ENCODE measurements around the gene C1QTNF12.
"Not testable (repeated sequence)": the region's sequence is repeated elsewhere in the genome, so short reads cannot be mapped to it uniquely, and the experiment has no call there.

The C1QTNF12 gene

DNA sequence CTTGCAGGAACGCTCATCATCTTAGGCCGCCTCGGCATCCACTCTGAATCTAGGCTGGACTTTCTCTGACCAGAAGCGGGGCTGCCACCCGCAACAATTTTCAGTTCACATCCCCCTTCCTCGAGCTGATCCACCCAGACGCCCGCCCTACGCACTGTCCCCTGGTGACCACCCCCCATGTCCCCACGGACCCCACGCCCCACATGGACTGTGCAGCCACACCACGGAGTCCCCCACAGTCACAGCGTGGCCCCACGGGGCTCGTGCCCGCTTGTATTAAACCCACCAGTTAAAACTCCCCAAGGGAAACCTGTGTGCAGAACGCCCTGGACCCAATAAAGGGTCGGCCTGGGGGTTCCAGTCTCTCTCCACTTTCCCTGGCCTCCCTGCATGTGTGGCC, 13.0 kb upstream of the C1QTNF12 start:
- DNase-seq (ENCODE audit: low read depth), result no peak

DNA sequence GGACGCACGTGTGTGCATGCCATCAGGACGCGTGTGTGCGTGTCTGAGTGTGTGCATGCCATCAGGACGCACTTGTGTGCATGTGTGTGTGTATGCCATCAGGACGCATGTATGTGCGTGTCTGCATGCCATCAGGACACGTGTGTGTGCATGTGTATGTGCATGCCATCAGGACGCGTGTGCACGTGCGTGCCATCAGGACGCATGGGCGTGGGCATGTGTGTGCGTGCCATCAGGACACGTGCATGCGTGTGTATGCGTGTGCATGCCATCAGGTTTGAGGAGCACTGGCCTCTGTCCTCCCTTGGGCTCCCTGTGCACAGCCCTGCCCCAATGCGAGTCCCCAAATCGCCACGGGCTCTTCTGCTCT, 12.6 kb upstream of the C1QTNF12 start:
- no peak for DNase-seq (ENCODE audit: low read depth)

DNA sequence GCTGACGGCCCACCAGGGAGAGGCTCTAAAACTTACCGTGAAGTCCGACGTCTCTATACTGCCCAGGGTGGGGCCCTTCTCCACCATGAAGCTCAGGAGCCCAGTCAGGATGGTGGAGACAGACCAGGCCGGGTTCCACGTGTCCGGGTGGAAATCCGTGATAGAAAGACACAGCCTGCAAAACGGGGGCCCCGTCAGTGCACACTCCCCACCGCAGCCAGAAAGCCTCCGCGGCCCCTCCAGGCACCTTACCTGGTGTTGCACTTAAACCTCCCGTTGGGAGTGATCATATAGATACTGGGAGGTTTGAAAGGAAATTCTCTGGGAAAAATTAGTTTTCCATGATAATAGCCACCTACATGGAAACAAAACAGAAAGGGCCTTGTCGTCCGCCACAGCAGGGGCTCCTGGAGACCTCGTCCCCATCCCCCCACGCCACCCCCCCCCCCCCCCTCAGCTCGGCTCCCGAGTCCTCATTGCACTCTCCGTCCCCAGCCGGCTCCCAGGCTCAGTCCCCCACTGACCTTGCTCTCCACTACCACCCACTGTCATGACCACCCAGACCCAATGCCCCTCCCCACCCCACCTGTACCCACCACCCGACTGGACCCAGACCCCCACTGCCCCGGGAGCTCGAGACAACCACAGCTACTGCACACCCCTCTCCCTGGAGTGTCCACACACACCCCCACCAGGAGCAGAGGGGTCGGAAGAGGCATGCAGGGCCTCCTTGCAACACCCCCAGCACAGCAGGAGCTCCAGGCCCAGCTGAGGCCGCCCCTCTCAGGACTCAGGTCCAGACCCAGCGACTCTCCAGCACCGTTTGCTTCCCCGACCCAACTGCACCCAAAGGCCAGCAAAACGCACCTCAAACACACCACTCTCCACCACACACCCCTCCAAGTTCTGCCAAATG, 10.7 kb upstream of the C1QTNF12 start:
- DNase-seq (ENCODE audit: low read depth), result no peak

DNA sequence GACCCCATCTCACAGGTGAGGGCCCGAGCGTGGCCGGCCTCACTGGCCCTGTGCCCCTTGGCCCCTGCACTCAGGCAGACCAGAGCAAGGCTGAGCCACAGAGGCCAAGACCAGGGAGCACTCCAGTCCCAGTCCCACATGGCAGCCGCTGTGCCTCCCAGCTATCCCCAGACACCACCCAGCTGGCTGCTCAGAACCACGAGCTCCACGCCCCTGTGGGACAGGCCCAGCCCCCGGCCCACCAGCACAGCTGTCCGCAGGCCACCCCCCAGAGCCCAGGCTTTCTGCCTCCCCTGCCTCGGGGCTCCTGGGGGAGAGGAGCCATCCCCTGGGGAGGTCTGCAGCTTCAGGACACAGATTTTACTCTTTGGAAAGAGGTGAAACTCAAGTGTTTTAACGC, 9.1 kb upstream of the C1QTNF12 start:
- DNase-seq (ENCODE audit: low read depth), result no peak

DNA sequence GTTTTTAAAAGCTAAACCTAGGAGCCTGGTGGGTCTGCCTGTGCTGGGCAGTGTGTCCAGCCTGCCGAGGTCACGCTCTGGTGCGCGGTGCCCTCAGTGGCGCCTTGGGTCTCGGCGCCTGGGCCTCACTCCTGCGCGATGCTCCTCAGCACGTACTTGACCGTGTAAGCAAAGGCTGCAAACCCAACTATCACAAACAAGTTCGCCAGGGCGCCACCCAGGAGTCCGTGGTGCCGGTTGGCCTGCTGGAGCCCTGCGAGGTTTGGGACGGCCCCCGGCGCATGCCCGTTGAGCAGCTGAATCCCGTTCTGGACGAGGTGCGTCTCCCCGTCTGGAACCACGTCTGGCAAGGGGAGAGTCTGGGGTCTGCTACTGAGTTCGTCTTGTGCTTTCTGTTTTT, 8.6 kb upstream of the C1QTNF12 start:
- DNase-seq (ENCODE audit: low read depth), result no peak

DNA sequence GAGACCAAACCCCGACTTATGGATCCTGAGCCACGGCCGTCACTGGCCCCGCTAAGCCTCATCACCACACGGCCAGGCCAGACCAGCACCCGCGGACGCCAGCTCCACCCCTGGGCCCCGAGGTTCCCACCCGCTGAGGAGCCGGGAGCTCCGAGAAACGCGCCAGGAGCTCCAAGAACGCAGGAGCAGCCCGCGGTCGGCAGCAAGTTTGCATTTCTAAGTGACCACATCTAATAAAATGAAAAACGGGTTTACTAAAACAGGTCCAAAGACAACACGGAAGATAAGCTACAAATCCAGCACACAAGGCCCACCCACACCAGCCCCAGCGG, 8.1 kb upstream of the C1QTNF12 start:
- DNase-seq (ENCODE audit: low read depth), result no peak

DNA sequence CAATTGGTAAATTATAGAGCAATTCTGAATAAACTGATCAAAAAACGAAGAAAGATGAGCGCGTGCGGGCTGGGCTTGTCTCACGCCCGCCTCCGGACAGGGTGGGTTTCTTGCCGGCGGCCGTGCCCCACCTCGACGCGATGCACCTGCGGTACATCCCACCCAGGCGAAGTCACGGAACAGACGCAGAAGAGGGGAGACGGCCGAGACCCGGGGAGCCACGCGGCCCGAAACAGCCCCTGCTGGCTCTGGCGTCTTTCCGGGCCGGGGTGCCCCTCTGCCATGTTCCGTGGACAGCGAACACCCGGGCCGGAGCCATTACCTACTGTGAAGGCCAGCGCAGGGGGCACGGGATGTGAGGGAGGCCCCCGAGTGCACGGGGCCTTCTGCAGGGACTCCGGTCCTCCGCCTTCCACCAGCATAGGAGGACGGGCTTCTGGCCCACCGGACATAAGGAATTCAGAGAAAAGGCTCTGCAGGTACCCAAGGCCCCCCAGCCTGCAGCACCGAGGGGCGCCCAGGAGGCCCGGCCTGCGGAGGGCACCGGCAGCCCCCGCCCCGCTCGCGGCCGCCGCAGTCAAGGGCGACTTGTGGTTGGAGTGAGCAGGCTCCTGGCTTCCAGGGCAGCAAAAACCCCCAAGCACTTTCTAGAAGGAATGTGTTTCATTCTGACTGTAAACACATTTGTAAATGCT, 7.6 kb upstream of the C1QTNF12 start:
- no peak for DNase-seq (ENCODE audit: low read depth)

DNA sequence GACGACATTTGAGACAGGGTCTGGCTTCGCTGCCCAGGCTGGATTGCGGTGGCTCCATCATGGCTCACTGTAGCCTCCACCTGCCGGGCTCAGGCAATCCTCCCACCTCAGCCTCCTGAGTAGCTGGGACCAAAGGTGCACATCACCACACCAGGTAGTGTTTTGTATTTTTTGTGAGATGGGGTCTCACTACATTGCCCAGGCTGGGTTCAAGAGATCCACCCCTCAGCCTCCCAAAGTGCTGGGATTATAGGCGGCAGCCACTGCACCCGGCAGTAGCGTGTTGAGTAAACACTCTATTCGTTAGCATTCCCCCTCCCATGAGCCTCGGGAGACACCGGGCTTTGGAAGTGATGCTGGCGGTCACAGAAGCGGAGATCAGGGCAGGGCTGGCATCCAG, 6.8 kb upstream of the C1QTNF12 start:
- no peak for DNase-seq (ENCODE audit: low read depth)

DNA sequence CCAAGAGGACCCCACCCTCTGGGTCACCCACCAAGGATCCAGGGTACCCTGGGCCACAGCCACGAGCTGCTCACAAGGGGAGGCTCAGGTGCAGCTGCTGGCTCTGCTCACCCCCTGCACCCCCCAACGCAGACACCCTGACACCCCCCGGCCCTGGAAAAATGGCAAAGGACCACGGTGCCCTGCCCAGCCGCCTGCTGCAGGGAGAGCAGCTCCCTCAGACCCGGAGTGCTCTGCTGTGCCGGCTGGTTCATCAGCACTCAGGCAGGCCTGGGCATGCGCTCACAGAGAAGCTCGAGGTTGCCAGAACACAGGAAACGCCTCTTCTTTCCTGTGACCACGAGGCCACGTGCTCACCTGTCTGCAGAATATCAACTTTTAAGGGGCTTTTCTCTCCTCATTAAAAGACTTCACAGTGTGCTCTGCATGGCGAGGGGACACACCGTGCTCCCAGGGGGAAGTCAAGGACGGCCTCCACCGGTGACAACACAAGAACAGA, 4.3 kb upstream of the C1QTNF12 start:
- no peak for DNase-seq (ENCODE audit: low read depth)

DNA sequence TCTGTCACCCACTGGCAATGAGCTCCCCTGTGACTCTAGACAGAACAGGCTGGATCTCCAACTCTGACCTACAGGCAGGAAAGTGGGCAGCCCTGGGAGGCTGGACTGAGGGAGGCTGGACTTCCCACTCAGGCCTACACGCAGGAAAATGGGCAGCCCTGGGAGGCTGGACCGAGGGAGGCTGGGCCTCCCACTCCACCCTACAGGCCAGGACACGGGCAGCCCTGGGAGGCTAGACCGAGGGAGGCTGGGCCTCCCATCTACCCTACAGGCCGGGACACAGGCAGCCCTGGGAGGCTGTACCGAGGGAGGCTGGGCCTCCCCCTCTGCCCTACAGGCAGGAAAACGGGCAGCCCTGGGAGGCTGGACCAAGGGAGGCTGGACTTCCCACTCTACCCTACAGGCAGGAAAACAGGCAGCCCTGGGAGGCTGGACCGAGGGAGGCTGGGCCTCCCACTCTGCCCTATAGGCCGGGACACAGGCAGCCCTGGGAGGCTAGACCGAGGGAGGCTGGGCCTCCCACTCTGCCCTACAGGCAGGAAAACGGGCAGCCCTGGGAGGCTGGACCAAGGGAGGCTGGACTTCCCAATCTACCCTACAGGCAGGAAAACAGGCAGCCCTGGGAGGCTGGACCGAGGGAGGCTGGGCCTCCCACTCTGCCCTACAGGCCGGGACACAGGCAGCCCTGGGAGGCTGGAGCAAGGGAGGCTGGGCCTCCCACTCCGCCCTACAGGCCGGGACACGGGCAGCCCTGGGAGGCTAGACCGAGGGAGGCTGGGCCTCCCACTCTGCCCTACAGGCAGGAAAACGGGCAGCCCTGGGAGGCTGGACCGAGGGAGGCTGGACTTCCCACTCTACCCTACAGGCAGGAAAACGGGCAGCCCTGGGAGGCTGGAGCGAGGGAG, 1.7 kb upstream of the C1QTNF12 start:
- not testable (repeated sequence) for DNase-seq (ENCODE audit: low read depth)

DNA sequence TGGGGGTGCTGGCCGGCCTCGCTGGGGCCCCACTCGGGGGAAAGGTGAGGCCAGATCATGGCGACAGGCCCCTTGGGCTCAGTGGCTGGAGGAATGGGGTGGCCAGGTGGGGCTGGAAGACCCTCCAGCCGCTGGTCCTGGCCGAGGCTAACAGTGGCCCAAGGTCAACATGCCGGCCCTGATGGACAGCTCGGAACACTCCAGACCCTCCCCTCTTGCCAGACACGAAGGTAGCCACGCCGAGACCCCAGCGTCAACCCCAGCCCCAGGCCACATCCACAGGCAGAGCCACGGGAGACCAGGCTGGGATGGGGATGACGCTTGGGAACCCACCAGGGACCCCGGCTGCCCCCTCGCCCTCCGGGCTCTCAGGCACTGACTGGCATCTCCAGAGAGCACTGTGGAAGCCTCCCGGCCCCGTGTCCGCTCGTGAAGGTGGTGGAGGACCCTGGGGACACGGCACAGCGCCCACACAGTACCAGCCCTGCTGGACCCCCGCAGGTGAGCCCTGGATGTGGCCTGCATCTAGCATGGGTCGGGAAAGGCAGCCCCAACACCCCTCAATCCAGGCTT, 905 bp upstream of the C1QTNF12 start:
- DNase-seq (ENCODE audit: low read depth), result no peak

DNA sequence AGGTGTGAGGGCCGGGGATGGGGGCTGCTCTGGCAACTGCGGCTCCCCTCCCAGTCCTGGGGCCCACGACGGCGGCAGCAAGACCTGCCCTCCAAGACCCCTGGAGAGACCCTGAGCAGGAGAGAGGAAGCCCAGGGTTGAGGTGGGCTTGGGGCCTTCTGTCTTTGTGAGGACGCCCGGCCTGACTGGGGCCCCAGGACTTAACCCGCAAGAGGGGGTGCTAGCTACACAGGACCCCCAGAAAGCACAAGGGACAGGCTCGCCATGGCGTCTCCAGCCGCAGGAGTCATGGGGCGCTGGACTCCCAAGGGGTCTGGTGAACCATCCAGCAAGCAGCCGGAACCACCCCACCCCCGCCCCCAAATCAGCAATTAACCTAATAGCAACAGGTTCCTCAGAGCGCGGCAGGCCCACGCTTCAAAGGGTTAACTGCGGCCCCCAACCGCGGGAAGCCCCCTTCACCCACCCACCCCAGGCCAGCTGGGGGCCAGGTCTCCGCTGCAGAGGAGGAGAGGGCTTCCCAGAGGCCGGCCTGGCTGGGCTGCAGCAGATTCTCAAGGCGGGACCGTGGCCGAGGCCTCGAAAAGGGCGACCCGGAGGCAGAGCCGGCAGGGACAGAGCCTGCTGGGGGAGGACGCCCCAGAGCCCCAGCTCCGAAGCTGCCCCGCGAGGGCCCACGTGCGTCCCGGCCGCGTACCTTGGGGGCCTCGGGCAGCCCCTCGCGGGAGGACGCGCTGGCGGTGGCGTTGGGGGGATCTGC, 525 bp downstream of the C1QTNF12 start:
- DNase-seq (ENCODE audit: low read depth), result no peak

DNA sequence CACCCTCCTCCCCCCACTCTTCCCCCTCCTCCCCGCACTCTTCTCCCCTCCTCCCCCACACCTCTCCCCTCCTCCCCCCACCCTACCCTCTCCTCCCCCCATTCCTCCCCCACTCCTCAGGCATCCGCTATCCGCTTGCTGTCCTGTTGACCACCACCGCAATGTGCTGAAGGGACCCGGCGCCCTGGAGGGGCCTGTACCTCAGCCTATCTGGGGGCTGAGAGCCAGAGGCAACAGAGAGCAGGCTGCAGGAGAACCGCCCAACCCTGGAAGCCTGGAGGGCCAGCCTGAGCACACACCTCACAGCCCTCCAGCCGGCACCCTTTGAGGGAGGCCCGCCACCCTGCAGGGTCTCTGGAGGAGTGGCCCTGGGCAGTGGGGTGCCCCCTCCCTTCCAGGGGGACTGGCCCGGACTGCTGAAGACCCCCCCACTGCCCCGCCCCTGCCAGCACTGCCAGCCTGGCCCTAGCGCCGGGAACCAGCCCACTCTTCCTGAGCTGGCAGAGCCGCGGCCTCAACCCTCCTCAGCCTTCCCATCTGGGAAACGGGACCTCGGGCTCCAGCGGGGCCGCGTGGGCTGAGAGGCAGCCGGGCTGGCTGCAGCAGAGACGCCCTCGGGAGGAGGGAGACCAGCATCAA, 1.2 kb downstream of the C1QTNF12 start:
- DNase-seq (ENCODE audit: low read depth), result no peak

DNA sequence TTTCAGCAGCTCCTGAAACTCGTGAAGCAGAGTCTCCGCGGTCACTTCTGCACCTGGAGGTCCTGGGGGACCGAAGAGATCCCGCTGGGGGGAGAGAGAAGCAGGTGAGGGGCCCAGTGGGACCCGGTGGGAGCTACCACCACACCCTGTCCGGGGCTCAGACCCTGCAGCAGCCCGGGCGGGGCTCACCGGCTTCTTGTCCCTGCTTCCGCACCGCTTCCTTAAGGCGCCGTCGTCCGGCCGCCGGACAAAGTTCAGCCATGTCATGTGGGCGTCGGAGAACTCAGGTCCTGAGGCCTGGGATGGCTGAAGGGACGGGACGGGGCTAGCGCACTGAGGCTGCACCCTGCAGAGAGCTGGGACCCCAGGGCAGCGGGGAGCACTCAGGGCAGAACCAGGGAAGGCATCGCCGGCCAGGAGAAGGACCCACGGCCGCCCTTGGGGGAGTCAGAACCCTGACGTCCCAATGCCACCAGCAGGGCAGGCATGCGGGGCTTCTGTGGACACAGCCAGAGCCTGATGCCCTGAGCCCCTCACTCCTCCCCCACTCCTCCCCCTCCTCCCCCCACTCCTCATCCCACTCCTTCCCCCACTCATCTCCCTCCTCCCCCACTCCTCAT, 2.2 kb downstream of the C1QTNF12 start:
- no peak for DNase-seq (ENCODE audit: low read depth)

DNA sequence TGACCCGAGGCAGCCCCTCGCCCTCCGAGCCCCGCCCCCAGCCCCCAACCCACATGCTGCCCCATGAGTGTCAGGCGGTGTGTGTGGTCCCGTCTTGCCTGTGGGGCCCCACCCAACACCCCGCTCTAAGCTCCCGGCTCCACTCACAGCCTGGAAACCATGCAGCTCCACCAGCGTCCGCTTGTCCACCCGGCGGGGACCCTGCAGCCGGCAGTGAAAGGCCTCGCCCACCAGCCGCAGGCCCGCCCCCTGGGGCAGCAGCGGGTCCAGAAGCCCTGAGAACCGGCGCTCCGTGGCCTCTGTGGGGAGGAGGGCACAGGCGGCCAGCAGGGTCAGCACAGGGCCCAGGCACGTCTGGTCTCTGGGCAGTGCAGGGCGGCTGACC, 2.7 kb downstream of the C1QTNF12 start:
- no peak for DNase-seq (ENCODE audit: low read depth)

DNA sequence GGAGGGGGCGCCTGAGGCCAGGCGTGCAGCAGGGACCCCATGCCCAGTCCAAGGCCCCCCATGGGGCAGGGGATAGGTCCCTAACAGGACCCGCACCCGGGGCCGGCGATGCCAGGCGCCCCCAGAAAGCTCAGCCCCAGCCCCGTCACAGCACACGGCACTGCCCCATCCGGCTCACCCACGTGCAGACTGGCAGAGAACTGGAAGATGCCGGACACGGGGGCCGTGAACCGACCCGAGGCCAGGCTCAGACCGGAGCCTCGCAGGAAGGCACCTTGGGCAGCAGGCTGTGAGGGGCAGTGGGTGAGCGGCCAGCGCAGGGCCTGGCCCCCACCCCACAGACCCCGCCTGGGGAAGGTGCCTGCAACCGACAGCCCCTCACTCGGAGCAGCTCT, 3.3 kb downstream of the C1QTNF12 start:
- DNase-seq (ENCODE audit: low read depth), result no peak

DNA sequence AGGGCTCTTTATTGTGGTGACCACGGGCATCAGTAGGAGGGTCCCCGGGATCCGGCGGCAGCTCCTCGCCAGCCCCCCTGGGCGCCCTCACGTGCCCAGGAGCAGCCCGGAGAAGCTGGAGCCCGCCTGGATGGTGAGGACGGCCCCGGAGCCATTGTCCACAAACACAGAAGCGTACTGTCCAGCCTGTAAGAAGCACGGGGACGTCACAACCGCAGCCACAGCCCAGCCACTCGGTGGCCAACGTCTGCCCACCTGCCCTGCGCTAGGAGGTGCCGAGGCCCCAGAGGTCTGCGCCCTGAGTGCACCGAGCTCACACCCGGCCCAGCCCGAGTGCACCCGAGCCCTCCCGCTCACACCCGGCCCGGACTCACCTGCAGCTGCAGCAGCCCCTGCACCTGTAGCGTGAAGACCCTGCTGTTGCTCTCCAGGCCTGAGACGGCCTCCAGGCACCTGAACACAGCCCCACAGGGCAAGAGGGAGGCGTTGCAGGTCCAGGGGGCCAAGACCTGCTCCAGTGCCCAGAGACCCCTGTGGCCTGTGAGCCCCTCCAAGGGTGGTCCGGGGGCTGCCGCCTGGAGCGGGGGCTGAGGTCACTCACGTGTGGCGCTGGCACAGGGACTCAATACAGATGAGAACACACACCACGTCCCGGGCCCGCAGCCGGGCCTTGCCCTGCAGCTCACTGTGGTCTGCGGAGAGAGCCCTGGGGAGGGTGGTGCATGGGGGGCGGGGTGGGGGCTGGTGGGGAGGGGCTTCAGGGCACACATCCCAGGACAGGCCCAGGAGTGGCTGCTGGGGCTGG, 3.9 kb downstream of the C1QTNF12 start:
- DNase-seq (ENCODE audit: low read depth), result no peak

DNA sequence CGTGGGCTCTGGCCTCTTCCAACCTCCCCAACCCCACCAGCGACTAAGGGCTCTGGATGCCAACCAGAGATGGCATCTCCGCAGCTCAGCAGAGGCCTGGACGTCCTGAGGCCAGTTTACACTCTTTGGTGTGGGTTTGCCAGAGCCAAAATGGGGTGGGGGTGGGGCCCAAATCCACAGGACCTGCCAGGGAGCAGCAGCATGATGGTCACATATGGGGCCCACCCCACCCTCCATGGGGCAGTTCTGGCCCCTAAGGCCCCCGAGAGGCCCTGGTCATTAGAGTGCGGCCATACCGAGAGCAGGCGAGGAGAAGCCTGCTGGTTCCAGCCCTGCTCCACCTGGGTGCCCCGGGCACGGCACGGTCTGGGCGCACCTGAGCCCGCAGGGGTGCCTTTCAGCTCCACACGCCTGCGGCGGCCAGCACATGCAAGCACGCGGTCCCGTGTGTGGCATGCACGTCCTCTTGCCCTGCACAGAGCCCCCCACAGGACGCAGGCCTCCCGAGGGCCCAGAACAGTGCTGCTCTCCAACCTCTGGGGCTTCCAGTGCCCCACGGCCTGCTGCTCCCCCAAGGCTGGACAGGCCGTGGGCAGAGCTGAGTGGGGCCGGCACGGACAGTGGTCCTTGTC, 4.8 kb downstream of the C1QTNF12 start:
- no peak for DNase-seq (ENCODE audit: low read depth)

All from ELR (cell line).